SK-N-MC (cell line): Measurements from ENCODE around the gene POTEF.
"Not testable (repeated sequence)": the region's sequence is repeated elsewhere in the genome, so short reads cannot be mapped to it uniquely, and the experiment has no call there.

Experiments used
- DNase-seq: peaks from one replicate; pipeline ENCODE4 v3.0.0-alpha.2; 2011; ENCODE audit warnings: low read depth, low spot score
- H3K27ac ChIP-seq: fragments of 200-600 bp; sonication (generic); 2 replicates; pipeline ENCODE4 v1.5.1; 2016; ENCODE audit warnings: mixed run types
- H3K36me3 ChIP-seq: fragments of 200-600 bp; sonication (generic); 2 replicates; pipeline ENCODE4 v1.6.1; 2017; ENCODE audit warnings: antibody characterized with exemption, low read length, mixed read lengths; ENCODE audit not compliant: insufficient read depth
- H3K4me3 ChIP-seq: fragments of 200-600 bp; sonication (generic); 2 replicates; pipeline ENCODE4 v1.5.1; 2016
- H3K9ac ChIP-seq: fragments of 200-600 bp; sonication (generic); 2 replicates; pipeline ENCODE4 v1.8.0; 2017; ENCODE audit warnings: mixed run types, mixed read lengths; ENCODE audit not compliant: insufficient read length
- H3K9me3 ChIP-seq: fragments of 200-600 bp; sonication (generic); 2 replicates; pipeline ENCODE4 v1.6.1; 2017; ENCODE audit warnings: low read depth, mild to moderate bottlenecking, antibody characterized with exemption, low read length, moderate library complexity, mixed read lengths
- EZH2 ChIP-seq: fragments of 200-600 bp; sonication (generic); IDR thresholded peaks from one replicate; pipeline ENCODE4 v1.6.1; 2017; ENCODE audit warnings: antibody characterized with exemption
- FOXP2 ChIP-seq: optimal IDR thresholded peaks from 2 replicates; pipeline ENCODE3; 2011; ENCODE audit warnings: mild to moderate bottlenecking, moderate library complexity; ENCODE audit not compliant: insufficient read depth; ENCODE audit errors: extremely low read length, control extremely low read depth
- POLR2AphosphoS5 ChIP-seq: IDR thresholded peaks from 2 replicates; pipeline ENCODE4 v1.6.1; 2012; ENCODE audit warnings: mild to moderate bottlenecking, low read depth, low read length, borderline replicate concordance

Gene POTEF

GRCh38 chr2:130139331-130140280 lies 10.6 kb upstream of the POTEF start:
- not testable (repeated sequence) for H3K36me3 ChIP-seq, H3K9me3 ChIP-seq, H3K27ac ChIP-seq, H3K9ac ChIP-seq, H3K4me3 ChIP-seq, DNase-seq

- H3K9me3 ChIP-seq, H3K36me3 ChIP-seq, H3K9ac ChIP-seq, DNase-seq, H3K4me3 ChIP-seq, H3K27ac ChIP-seq: not testable (repeated sequence)
These were observed 9.8 kb upstream of the POTEF start for GRCh38 chr2:130138841-130139251.

- not testable (repeated sequence) for H3K9ac ChIP-seq, H3K27ac ChIP-seq, H3K36me3 ChIP-seq, DNase-seq, H3K4me3 ChIP-seq, H3K9me3 ChIP-seq
These were observed 9.3 kb upstream of the POTEF start for GRCh38 chr2:130138326-130138725.

GRCh38 chr2:130137118-130137517 lies 8.1 kb upstream of the POTEF start:
- not testable (repeated sequence) for DNase-seq, H3K4me3 ChIP-seq

GRCh38 chr2:130136546-130136945 lies 7.5 kb upstream of the POTEF start:
- H3K4me3 ChIP-seq, H3K36me3 ChIP-seq, H3K9me3 ChIP-seq, H3K9ac ChIP-seq, DNase-seq, H3K27ac ChIP-seq: not testable (repeated sequence)

More at GRCh38 chr2:130137118-130137517, 8.1 kb upstream of the POTEF start:
- not testable (repeated sequence) for H3K9ac ChIP-seq, H3K27ac ChIP-seq, H3K36me3 ChIP-seq, H3K9me3 ChIP-seq

GRCh38 chr2:130135692-130136541 lies 6.9 kb upstream of the POTEF start:
- Histone ChIP-seq H3K27ac (no peak overlapping the region), H3K9ac (no peak overlapping the region), H3K9me3 (no peaks in the 10 kb centered on the region), H3K4me3 (no peak overlapping the region), H3K36me3 (no peaks in the 10 kb centered on the region)
- TF ChIP-seq EZH2, result no peak
- no peak for TF ChIP-seq FOXP2
- TF ChIP-seq POLR2AphosphoS5, result no peak
- no peak for DNase-seq

GRCh38 chr2:130128464-130128863 lies 558 bp downstream of the POTEF start:
- H3K27ac ChIP-seq, H3K36me3 ChIP-seq, H3K4me3 ChIP-seq, DNase-seq, H3K9me3 ChIP-seq, H3K9ac ChIP-seq: not testable (repeated sequence)

- not testable (repeated sequence) for H3K9ac ChIP-seq, DNase-seq, H3K4me3 ChIP-seq, H3K27ac ChIP-seq, H3K9me3 ChIP-seq, H3K36me3 ChIP-seq
These were observed 1.3 kb downstream of the POTEF start for GRCh38 chr2:130127726-130128125.

GRCh38 chr2:130120924-130121323 lies 8.1 kb downstream of the POTEF start:
- not testable (repeated sequence) for H3K9ac ChIP-seq, H3K27ac ChIP-seq, H3K36me3 ChIP-seq, H3K9me3 ChIP-seq, DNase-seq, H3K4me3 ChIP-seq

- not testable (repeated sequence) for H3K4me3 ChIP-seq, H3K36me3 ChIP-seq, DNase-seq, H3K27ac ChIP-seq, H3K9ac ChIP-seq, H3K9me3 ChIP-seq
These were observed 26.2 kb downstream of the POTEF start for GRCh38 chr2:130102597-130103363.

GRCh38 chr2:130062645-130063044 lies 66.4 kb downstream of the POTEF start:
- not testable (repeated sequence) for H3K4me3 ChIP-seq, H3K9ac ChIP-seq, H3K36me3 ChIP-seq, H3K27ac ChIP-seq, H3K9me3 ChIP-seq, DNase-seq

- not testable (repeated sequence) for H3K27ac ChIP-seq, H3K9ac ChIP-seq, DNase-seq, H3K4me3 ChIP-seq, H3K9me3 ChIP-seq, H3K36me3 ChIP-seq
These were observed 69.0 kb downstream of the POTEF start for GRCh38 chr2:130059982-130060381.

GRCh38 chr2:130056336-130056735 lies 72.7 kb downstream of the POTEF start:
- DNase-seq, H3K4me3 ChIP-seq, H3K9ac ChIP-seq, H3K27ac ChIP-seq, H3K36me3 ChIP-seq, H3K9me3 ChIP-seq: not testable (repeated sequence)
